ENCODE measurements around the gene PTPRF. TPM values are rescaled to one million over a fixed set of nuclear protein-coding genes. Genes with fewer than 3 reads are reported as not detected.
"Not testable (repeated sequence)": the region's sequence is repeated elsewhere in the genome, so short reads cannot be mapped to it uniquely, and the experiment has no call there.

Gene PTPRF
- total RNA-seq, 2 donors from 2014 or later: 7.4 to 27.7 TPM

DNA sequence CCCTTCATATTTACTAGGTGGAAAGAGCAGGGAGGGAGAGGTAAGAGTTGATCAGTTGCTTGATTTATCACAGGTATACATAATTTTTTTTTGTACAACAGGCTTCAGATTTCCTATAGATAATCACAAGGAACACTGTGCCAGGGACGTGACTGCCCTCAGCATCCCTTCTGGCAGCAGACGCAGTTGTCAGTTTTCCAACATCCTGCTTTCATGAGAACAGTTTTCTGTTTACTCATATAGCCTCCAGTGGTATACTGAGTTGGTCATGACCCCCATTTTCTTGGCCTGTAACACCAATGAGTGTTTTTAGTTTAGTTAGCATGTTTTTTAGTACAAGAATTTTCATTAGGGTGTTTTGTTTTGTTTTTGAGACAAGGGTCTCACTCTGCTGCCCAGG, 37.9 kb upstream of the PTPRF start:
- Histone ChIP-seq H3K9me3 (peaks cover 0 to 25% of the 10 kb centered on the region in 2 donors), H3K4me1 (no peaks in the 10 kb centered on the region), H3K36me3 (no peaks in the 10 kb centered on the region), H3K27ac (no peak overlapping the region), H3K4me3 (no peak overlapping the region), H3K27me3 (no peaks in the 10 kb centered on the region)
- no peak for DNase-seq (ENCODE audit: low spot score)
- TF ChIP-seq CTCF (IDR thresholded peaks at IDR 0.05): no peak

DNA sequence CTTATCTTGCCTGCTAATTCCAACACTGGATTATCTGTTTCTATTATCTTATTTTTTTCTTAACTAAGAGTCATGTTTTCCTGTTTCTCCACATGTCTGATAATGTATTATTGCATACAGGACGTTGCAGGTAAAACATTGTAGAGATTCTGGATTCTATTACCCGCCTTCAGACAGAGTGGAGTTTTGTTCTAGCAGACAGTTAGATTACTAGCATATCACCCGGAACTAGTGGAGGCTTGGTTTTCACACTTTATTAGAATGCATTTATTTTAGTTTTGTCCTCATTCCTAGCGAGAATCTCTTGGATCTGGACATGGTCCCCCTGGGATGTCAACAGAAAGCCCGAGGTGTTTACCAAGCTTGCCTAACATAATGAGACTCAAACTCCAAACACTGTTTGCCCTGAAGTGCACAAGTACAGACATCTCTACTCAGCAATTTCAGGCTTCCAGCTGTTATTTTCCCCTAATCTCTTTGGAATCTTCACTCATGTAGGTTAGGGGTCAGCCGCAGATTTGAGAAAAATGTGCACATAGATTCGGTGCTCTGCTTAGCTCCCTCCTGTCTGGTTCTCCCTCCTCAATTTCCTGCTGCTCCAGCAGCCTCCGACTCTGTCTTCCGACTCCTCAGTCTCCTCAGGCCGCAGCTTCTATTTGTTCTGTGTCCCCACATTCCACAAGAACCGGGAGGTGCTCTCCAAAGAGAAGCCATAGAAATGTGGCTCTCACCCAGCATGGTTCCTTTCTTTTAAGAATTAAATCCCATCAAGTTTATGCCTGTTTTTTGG, 36.8 kb upstream of the PTPRF start:
- H3K27ac ChIP-seq: no peak overlapping the region
- H3K27me3 ChIP-seq: no peaks in the 10 kb centered on the region
- no peak for DNase-seq (ENCODE audit: low spot score)
- no peak overlapping the region for H3K4me3 ChIP-seq
- TF ChIP-seq CTCF (IDR thresholded peaks at IDR 0.05): no peak
- H3K4me1 ChIP-seq: no peaks in the 10 kb centered on the region
- no peaks in the 10 kb centered on the region for H3K36me3 ChIP-seq
- peaks cover 0 to 19% of the 10 kb centered on the region in 2 donors for H3K9me3 ChIP-seq

GRCh38 chr1:43495204-43495603, 35.5 kb upstream of the PTPRF start:
- no peak for DNase-seq (ENCODE audit: low spot score)
- H3K27me3 ChIP-seq: no peaks in the 10 kb centered on the region
- H3K4me3 ChIP-seq: no peak overlapping the region
- H3K4me1 ChIP-seq: no peaks in the 10 kb centered on the region
- H3K27ac ChIP-seq: no peak overlapping the region
- H3K36me3 ChIP-seq: no peaks in the 10 kb centered on the region
- peaks cover 0 to 17% of the 10 kb centered on the region in 2 donors for H3K9me3 ChIP-seq
- no peak for TF ChIP-seq CTCF (IDR thresholded peaks at IDR 0.05)

GRCh38 chr1:43499898-43500297, 30.8 kb upstream of the PTPRF start:
- TF ChIP-seq CTCF (IDR thresholded peaks at IDR 0.05): no peak
- Histone ChIP-seq H3K9me3 (no peaks in the 10 kb centered on the region), H3K4me3 (no peak overlapping the region)

DNA sequence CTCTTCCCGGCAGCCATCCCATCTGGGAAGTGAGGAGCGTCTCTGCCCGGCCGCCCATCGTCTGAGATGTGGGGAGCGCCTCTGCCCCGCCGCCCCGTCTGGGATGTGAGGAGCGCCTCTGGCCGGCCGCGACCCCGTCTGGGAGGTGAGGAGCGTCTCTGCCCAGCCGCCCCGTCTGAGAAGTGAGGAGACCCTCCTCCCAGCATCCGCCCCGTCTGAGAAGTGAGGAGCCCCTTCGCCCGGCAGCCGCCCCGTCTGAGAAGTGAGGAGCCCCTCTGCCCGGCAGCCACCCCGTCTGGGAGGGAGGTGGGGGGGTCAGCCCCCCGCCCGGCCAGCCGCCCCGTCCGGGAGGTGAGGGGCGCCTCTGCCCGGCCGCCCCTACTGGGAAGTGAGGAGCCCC, 28.9 kb upstream of the PTPRF start:
- DNase-seq (ENCODE audit: low spot score); H3K4me1 ChIP-seq; H3K36me3 ChIP-seq; H3K9me3 ChIP-seq; H3K27me3 ChIP-seq; H3K4me3 ChIP-seq; H3K27ac ChIP-seq: not testable (repeated sequence)

More at GRCh38 chr1:43499898-43500297, 30.8 kb upstream of the PTPRF start:
- Histone ChIP-seq H3K27me3 (no peaks in the 10 kb centered on the region), H3K4me1 (no peaks in the 10 kb centered on the region), H3K27ac (no peak overlapping the region), H3K36me3 (no peaks in the 10 kb centered on the region)
- no peak for DNase-seq (ENCODE audit: low spot score)

GRCh38 chr1:43503534-43503933, 27.1 kb upstream of the PTPRF start:
- Histone ChIP-seq H3K4me1 (no peaks in the 10 kb centered on the region), H3K27ac (no peak overlapping the region), H3K9me3 (no peaks in the 10 kb centered on the region), H3K27me3 (no peaks in the 10 kb centered on the region), H3K4me3 (no peak overlapping the region), H3K36me3 (no peaks in the 10 kb centered on the region)
- TF ChIP-seq CTCF (IDR thresholded peaks at IDR 0.05): no peak
- peak; percentile 21 for DNase-seq (ENCODE audit: low spot score)
